Loucy (cell line): ENCODE data around the gene SRA1.

ENCODE experiments used
- EZH2phosphoT487 ChIP-seq: fragments of 200-600 bp; IDR thresholded peaks from 2 replicates; pipeline ENCODE4 v1.6.1; 2018; ENCODE audit warnings: antibody characterized with exemption, mild to moderate bottlenecking, moderate library complexity, borderline replicate concordance
- TF ChIP-seq, protein P1 (sequence below): fragments of 200-600 bp; sonication (generic); conservative IDR thresholded peaks from 2 replicates; pipeline ENCODE4 v1.5.1; 2014; ENCODE audit warnings: mild to moderate bottlenecking, antibody characterized with exemption, low read length

GRCh38 chr5:140607031-140607430, 49.8 kb upstream of the SRA1 start:
- TF ChIP-seq, protein P1, sequence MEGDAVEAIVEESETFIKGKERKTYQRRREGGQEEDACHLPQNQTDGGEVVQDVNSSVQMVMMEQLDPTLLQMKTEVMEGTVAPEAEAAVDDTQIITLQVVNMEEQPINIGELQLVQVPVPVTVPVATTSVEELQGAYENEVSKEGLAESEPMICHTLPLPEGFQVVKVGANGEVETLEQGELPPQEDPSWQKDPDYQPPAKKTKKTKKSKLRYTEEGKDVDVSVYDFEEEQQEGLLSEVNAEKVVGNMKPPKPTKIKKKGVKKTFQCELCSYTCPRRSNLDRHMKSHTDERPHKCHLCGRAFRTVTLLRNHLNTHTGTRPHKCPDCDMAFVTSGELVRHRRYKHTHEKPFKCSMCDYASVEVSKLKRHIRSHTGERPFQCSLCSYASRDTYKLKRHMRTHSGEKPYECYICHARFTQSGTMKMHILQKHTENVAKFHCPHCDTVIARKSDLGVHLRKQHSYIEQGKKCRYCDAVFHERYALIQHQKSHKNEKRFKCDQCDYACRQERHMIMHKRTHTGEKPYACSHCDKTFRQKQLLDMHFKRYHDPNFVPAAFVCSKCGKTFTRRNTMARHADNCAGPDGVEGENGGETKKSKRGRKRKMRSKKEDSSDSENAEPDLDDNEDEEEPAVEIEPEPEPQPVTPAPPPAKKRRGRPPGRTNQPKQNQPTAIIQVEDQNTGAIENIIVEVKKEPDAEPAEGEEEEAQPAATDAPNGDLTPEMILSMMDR: no peak
- no peak for TF ChIP-seq EZH2phosphoT487
